HG03432 (cell line): Measurements from ENCODE around the gene INPP5D.
"Not testable (repeated sequence)": the region's sequence is repeated elsewhere in the genome, so short reads cannot be mapped to it uniquely, and the experiment has no call there.

Experiments used
- ATAC-seq: cut with Tn5 transposase; IDR thresholded peaks from one replicate; pipeline ENCODE4 v1.9.1; 2021; ENCODE audit warnings: mild to moderate bottlenecking, moderate library complexity; ENCODE audit not compliant: unreplicated experiment

Gene INPP5D

GRCh38 chr2:233059797-233060500, at the start of gene INPP5D:
TSS of gene INPP5D (plus strand) at chr2:233060342. CDS start at chr2:233060479, 137 bp downstream.
- peak; percentile 48 for ATAC-seq

GRCh38 chr2:233010569-233011267, 49.4 kb upstream of the INPP5D start:
- no peak for ATAC-seq

DNA sequence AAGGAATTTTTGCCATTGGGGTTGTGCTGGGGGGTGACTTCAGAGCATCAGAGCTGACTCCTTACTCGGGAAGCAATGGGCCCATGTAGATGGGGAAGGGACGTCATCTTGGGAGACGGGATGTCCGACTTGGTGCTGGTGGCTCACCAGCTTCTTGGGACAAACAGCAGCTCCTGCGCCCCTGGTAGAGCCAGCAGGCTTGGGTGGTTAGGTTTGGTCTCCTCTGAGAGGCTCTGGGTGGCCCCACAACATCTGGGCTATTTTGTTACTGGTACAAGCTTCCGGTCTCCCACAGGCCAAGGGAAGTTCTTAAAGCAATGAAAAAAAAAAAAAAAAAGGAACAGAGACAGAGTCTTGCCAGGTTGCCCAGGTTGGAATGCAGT, 48.9 kb upstream of the INPP5D start:
- no peak for ATAC-seq

DNA sequence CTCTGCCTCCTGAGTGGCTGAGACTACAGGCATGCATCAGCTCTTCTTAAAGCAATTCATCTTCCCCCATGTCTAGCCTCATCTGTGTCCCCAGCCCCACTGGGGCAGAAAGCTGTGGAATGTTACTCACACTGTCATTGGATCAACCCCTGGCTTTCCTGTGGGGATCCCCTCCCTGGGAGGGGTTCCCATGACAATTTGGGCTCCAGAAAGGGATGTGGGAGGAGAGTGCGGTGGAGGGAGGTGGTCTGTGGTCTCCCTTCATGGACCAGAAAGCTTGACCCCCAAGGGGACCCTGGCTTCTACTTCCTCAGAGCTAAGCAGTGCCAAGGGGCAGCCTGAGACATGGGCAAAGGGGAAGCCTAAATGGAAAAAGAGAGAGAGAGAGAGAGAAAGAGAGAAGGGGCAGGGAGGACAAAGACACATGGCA, 48.4 kb upstream of the INPP5D start:
- ATAC-seq, result no peak

GRCh38 chr2:233012301-233012971, 47.7 kb upstream of the INPP5D start:
- no peak for ATAC-seq

GRCh38 chr2:233013027-233013461, 47.1 kb upstream of the INPP5D start, which contains the start of gene NGEF:
TSS of gene NGEF (minus strand) at chr2:233013256. CDS start at chr2:232974890, 38,366 bp downstream.
- no peak for ATAC-seq

- no peak for ATAC-seq
Observed at GRCh38 chr2:233013650-233014049, 46.5 kb upstream of the INPP5D start.

GRCh38 chr2:233015019-233015645, 45.0 kb upstream of the INPP5D start:
- ATAC-seq, result no peak

GRCh38 chr2:233017947-233018346, 42.2 kb upstream of the INPP5D start:
- ATAC-seq, result no peak

GRCh38 chr2:233019610-233020009, 40.5 kb upstream of the INPP5D start:
- not testable (repeated sequence) for ATAC-seq

DNA sequence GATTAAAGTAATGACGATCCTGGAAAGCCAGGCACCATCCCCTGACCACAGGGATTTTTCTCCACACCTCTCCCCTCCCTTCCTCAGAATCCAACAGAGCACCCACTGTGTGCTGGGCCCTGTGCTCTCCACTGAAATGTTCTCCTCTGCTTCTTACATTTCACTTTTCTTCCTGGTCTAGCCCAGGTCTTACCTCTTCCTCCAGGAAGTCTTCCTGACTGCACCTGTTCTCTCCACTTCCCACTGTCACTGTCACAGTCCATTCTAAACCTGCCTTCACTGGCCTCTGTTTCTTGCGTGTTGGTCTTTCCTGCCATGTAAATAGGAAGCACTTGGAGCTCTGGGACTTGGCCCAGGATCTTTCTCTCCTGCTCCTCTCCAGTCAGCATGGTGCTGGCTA, 39.7 kb upstream of the INPP5D start:
- no peak for ATAC-seq

DNA sequence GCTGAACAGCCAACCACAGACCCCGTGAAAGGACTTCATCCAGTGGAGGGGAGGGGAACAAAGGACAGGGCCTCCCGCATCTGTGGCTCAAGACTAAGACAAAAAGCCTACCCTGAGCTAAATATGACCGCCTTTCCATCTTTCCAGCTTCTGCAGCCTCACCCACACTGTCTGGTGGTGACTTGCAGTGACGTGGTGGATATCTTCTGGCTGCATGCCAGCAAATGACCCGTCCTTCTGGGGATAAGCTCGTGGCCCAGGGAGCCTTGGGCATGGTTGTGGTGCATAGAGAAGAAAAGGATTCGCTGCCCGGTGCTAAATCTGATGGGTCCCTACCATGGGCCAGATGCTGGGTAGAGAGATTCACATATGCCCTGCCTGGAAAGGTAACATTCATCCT, 38.4 kb upstream of the INPP5D start:
- no peak for ATAC-seq

GRCh38 chr2:233022561-233022960, 37.6 kb upstream of the INPP5D start:
- ATAC-seq, result no peak

DNA sequence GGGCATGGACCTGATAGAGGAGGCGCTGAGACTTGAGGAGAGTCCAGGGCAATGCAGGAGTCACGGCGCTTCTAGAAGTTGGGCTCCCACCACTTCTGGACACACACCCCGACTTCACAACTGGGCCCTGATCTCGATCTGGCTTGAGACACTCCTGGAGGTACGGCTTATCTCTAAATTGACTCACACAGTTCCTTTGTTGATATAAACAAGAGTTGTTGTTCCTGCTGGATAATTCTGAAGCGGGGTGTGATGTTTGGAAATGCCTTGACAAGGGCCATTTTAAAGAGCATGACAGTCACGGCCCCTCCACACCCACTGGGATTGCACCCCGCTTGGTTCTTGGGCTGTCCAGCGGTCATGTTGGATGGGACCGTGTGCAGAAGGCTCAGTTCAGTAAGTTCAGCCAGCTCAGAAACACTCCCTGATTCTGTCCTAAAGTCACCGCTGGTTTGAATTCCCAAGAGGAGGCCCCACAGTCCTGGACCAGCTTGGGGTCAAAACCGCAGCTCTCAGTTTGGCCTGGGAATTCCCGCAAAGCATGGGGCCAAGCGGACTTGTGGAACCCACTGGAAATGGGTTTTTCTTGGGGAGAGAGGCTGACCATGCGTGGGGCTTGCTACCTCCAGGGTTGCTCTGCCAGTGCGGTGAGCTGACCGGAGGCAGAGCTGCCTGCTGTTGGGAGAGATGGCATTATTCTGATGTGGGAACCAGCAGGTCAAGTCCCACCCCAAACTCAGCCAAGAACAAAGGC, 37.0 kb upstream of the INPP5D start:
- no peak for ATAC-seq

GRCh38 chr2:233023761-233024410, 36.3 kb upstream of the INPP5D start:
- no peak for ATAC-seq

DNA sequence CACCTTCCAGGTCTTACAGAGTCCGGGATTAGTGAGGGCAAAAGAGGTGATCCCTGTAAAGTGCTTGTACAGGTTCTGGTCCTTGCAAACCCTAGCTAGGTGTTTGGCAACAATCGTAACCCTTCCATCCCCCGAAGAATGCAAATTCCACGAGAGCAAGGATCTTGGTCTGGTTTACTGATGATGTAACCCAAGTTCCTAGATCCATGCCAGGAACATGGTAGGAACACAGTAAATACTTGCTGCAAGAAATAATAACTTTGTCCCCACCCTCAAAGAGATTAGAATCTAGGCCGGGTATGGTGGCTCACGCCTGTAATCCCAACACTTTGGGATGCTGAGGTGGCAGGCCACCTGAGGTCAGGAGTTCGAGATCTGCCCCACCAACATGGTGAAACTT, 34.4 kb upstream of the INPP5D start:
- no peak for ATAC-seq

- no peak for ATAC-seq
Observed at GRCh38 chr2:233026198-233026813, 33.8 kb upstream of the INPP5D start.

GRCh38 chr2:233029321-233029720, 30.8 kb upstream of the INPP5D start:
- ATAC-seq, result no peak
